HepG2 (cell line): ENCODE measurements around the gene PET100. TPM values are rescaled to one million over a fixed set of nuclear protein-coding genes. Genes with fewer than 3 reads are reported as not detected.

Source experiments
- AKNA ChIP-seq: sonication (generic); formaldehyde crosslinking; IDR thresholded peaks from 2 replicates; pipeline ENCODE4 v1.4.0; 2020; ENCODE audit warnings: missing genetic modification reagents, borderline replicate concordance
- NFE2 ChIP-seq: sonication (generic); formaldehyde crosslinking; IDR thresholded peaks from 2 replicates; pipeline ENCODE4 v1.4.0; 2020; ENCODE audit warnings: missing genetic modification reagents
- POLR2A ChIP-seq, 2 experiments: IDR thresholded peaks; 2 replicates each; pipeline ENCODE4 v1.6.1; 2011; ENCODE audit warnings: low read depth in 2 of 2, low read length in 2 of 2, mild to moderate bottlenecking in 1 of 2, moderate library complexity in 1 of 2; ENCODE audit not compliant: insufficient read depth in 1 of 2
- TEAD3 ChIP-seq: optimal IDR thresholded peaks from 2 replicates; pipeline ENCODE3; 2016; ENCODE audit warnings: borderline replicate concordance
- TGIF2 ChIP-seq: IDR thresholded peaks from 2 replicates; pipeline ENCODE4 v1.6.1; 2016; ENCODE audit warnings: control low read depth, missing compliant biosample characterization
- ZBTB33 ChIP-seq: sonication (generic); formaldehyde crosslinking; IDR thresholded peaks from 2 replicates; pipeline ENCODE4 v1.4.0; 2020; ENCODE audit warnings: missing genetic modification reagents
- ZNF17 ChIP-seq: sonication (generic); formaldehyde crosslinking; IDR thresholded peaks from 2 replicates; pipeline ENCODE4 v1.5.0; 2020; ENCODE audit warnings: mild to moderate bottlenecking, missing genetic modification reagents
- ZNF263 ChIP-seq: sonication (generic); formaldehyde crosslinking; IDR thresholded peaks from 2 replicates; pipeline ENCODE4 v1.4.0; 2020; ENCODE audit warnings: missing genetic modification reagents
- ZNF589 ChIP-seq: sonication (generic); formaldehyde crosslinking; conservative IDR thresholded peaks from 2 replicates; pipeline ENCODE4 v1.8.0; 2022; ENCODE audit warnings: mild to moderate bottlenecking, moderate library complexity, missing genetic modification reagents
- ZNF777 ChIP-seq: sonication (generic); formaldehyde crosslinking; IDR thresholded peaks from 2 replicates; pipeline ENCODE4 v1.4.0; 2020; ENCODE audit warnings: missing genetic modification reagents
- ZNF790 ChIP-seq: sonication (generic); formaldehyde crosslinking; IDR thresholded peaks from 2 replicates; pipeline ENCODE4 v1.8.0; 2022; ENCODE audit warnings: missing genetic modification reagents, mild to moderate bottlenecking, borderline replicate concordance
- polyA plus RNA-seq, 8 experiments: library from polyadenylated mRNA; depleted of rRNA in 3 of 8; stranded (reverse) in 7 of 8; unstranded in 1 of 8; fragments of >200 nt; fragmentation: Illumina TruSeq in 4 of 8; extraction: Trizol in 4 of 8; gene quantifications; 2 replicates each; pipeline versions ENCODE4 v1.2.1 to v1.2.3, GENCODE V29; 2011 to 2016; ENCODE audit warnings: low read depth in 4 of 8, missing spikeins in 1 of 8, mixed read lengths in 1 of 8; ENCODE audit not compliant: insufficient read depth in 1 of 8
- total RNA-seq, 5 experiments: library from RNA; depleted of rRNA; stranded (reverse); fragments of >200 nt; fragmentation: Illumina TruSeq; extraction: Trizol; gene quantifications; 2 replicates each; pipeline ENCODE4 v1.2.3, GENCODE V29; 2016; ENCODE audit warnings: low read depth in 1 of 5
- TF ChIP-seq, protein P1 (sequence below): sonication (generic); formaldehyde crosslinking; IDR thresholded peaks from 2 replicates; pipeline ENCODE4 v1.5.0; 2020; ENCODE audit warnings: mild to moderate bottlenecking, missing genetic modification reagents, borderline replicate concordance
- TF ChIP-seq, protein P2 (sequence below): sonication (generic); formaldehyde crosslinking; IDR thresholded peaks from 2 replicates; pipeline ENCODE4 v1.5.1; 2020; ENCODE audit warnings: missing genetic modification reagents, mild to moderate bottlenecking, borderline replicate concordance
- TF ChIP-seq, protein P3 (sequence below): sonication (generic); formaldehyde crosslinking; IDR thresholded peaks from 2 replicates; pipeline ENCODE4 v1.4.0; 2020; ENCODE audit warnings: mild to moderate bottlenecking, missing genetic modification reagents

The PET100 gene
- total and polyA plus RNA-seq, 2 of the 13 experiments (the other 11 are each of a cell fraction or from before 2014, with no cell fraction given), result 22.3 to 66.5 TPM

DNA sequence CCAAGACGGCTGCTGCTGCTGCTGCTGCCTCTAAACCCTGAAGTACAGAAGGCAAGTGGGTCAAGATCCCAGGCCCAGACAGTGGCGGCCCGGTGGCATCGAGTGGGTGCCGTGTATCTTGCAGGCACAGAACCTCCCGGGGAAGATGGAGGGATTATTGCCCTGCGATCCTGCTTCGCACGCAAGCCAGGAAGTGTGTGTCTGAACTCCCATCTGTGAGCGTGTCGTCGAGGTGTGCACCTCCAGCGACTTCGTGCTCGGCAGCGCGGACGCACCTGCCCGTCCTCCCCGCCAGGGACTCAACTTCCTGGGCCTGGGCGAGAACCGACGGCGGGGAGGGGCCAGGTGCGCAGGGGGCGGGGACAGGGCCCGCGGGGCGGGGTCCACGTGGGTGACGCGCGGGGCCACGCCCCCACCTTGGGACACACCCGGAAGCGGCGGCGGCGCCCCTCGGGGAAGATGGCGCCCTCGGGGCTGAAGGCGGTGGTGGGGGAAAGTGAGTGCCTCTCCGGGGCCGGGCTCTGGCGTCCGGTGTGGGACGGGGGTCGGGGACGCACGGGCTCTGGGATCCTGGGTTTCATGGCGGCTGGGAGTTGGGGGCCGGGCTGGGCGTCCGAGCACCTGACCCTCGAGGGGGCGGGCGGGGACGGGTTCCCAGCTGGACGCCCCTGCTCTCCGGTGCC lies 7.2 kb downstream of the PET100 start, which contains the start of gene STXBP2 (continued):
- TF ChIP-seq, protein P1, sequence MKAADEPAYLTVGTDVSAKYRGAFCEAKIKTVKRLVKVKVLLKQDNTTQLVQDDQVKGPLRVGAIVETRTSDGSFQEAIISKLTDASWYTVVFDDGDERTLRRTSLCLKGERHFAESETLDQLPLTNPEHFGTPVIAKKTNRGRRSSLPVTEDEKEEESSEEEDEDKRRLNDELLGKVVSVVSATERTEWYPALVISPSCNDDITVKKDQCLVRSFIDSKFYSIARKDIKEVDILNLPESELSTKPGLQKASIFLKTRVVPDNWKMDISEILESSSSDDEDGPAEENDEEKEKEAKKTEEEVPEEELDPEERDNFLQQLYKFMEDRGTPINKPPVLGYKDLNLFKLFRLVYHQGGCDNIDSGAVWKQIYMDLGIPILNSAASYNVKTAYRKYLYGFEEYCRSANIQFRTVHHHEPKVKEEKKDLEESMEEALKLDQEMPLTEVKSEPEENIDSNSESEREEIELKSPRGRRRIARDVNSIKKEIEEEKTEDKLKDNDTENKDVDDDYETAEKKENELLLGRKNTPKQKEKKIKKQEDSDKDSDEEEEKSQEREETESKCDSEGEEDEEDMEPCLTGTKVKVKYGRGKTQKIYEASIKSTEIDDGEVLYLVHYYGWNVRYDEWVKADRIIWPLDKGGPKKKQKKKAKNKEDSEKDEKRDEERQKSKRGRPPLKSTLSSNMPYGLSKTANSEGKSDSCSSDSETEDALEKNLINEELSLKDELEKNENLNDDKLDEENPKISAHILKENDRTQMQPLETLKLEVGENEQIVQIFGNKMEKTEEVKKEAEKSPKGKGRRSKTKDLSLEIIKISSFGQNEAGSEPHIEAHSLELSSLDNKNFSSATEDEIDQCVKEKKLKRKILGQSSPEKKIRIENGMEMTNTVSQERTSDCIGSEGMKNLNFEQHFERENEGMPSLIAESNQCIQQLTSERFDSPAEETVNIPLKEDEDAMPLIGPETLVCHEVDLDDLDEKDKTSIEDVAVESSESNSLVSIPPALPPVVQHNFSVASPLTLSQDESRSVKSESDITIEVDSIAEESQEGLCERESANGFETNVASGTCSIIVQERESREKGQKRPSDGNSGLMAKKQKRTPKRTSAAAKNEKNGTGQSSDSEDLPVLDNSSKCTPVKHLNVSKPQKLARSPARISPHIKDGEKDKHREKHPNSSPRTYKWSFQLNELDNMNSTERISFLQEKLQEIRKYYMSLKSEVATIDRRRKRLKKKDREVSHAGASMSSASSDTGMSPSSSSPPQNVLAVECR, result peak; percentile 82
- no peak for TF ChIP-seq ZNF17
- TF ChIP-seq TEAD3 (CRISPR knock-in tag), result peak; percentile 19
- TF ChIP-seq NFE2 (CRISPR knock-in tag), result no peak
- peak; percentile 94 for TF ChIP-seq ZNF777
- TF ChIP-seq, protein P2, sequence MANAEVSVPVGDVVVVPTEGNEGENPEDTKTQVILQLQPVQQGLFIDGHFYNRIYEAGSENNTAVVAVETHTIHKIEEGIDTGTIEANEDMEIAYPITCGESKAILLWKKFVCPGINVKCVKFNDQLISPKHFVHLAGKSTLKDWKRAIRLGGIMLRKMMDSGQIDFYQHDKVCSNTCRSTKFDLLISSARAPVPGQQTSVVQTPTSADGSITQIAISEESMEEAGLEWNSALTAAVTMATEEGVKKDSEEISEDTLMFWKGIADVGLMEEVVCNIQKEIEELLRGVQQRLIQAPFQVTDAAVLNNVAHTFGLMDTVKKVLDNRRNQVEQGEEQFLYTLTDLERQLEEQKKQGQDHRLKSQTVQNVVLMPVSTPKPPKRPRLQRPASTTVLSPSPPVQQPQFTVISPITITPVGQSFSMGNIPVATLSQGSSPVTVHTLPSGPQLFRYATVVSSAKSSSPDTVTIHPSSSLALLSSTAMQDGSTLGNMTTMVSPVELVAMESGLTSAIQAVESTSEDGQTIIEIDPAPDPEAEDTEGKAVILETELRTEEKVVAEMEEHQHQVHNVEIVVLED (CRISPR knock-in tag), result 0 out of 2 replicates have a peak, but pooled peaks have one; percentile 46
- TF ChIP-seq ZBTB33 (CRISPR knock-in tag), result peak; percentile 38; the same call in 1 of the 2 replicates
- TF ChIP-seq ZNF263 (CRISPR knock-in tag), result peak; percentile 77
- peak in 1 of 2 experiments; percentile 83 for TF ChIP-seq POLR2A (IDR thresholded peaks at IDR 0.05; ENCODE audit: insufficient read depth in 1 of 2, low read depth in 2 of 2, low read length in 2 of 2)
- peak; percentile 58; the same call in 1 of the 2 replicates for TF ChIP-seq ZNF790
- no peak for TF ChIP-seq AKNA (CRISPR knock-in tag)
- TF ChIP-seq TGIF2 (CRISPR knock-in tag), result peak; percentile 55; the same call in 1 of the 2 replicates
- no peak for TF ChIP-seq ZNF589
- TF ChIP-seq, protein P3, sequence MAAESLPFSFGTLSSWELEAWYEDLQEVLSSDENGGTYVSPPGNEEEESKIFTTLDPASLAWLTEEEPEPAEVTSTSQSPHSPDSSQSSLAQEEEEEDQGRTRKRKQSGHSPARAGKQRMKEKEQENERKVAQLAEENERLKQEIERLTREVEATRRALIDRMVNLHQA (CRISPR knock-in tag), result no peak
